Measurements from ENCODE around the gene NDUFS6.
A peak's percentile ranks its signal among the peaks of the same experiment; 100 is the strongest.
"Not testable (repeated sequence)": the region's sequence is repeated elsewhere in the genome, so short reads cannot be mapped to it uniquely, and the experiment has no call there.

NDUFS6 gene

GRCh38 chr5:1781726-1782384 is 19.4 kb upstream of the NDUFS6 start:
- DNase-seq (ENCODE audit: low read depth in 3 of 3, low spot score in 1 of 3): no peak

- DNase-seq (ENCODE audit: low read depth in 3 of 3, low spot score in 1 of 3): no peak
Measured at GRCh38 chr5:1782385-1783215, 18.6 kb upstream of the NDUFS6 start.

GRCh38 chr5:1783216-1783554 is 18.0 kb upstream of the NDUFS6 start:
- DNase-seq (ENCODE audit: low read depth in 3 of 3, low spot score in 1 of 3): no peak

- no peak for DNase-seq (ENCODE audit: low read depth in 3 of 3, low spot score in 1 of 3)
Measured at GRCh38 chr5:1784197-1785050, 16.8 kb upstream of the NDUFS6 start.

- DNase-seq (ENCODE audit: low read depth in 3 of 3, low spot score in 1 of 3): no peak
Measured at GRCh38 chr5:1785062-1785461, 16.1 kb upstream of the NDUFS6 start.

GRCh38 chr5:1785984-1786383 is 15.2 kb upstream of the NDUFS6 start:
- no peak for DNase-seq (ENCODE audit: low read depth in 3 of 3, low spot score in 1 of 3)

GRCh38 chr5:1786621-1787471 is 14.4 kb upstream of the NDUFS6 start:
- no peak for DNase-seq (ENCODE audit: low read depth in 3 of 3, low spot score in 1 of 3)

GRCh38 chr5:1787472-1788047 is 13.6 kb upstream of the NDUFS6 start:
- no peak for DNase-seq (ENCODE audit: low read depth in 3 of 3, low spot score in 1 of 3)

GRCh38 chr5:1788200-1788599 is 13.0 kb upstream of the NDUFS6 start:
- DNase-seq (ENCODE audit: low read depth in 3 of 3, low spot score in 1 of 3): no peak

- no peak for DNase-seq (ENCODE audit: low read depth in 3 of 3, low spot score in 1 of 3)
Measured at GRCh38 chr5:1788828-1789227, 12.4 kb upstream of the NDUFS6 start.

- DNase-seq (ENCODE audit: low read depth in 3 of 3, low spot score in 1 of 3): not testable (repeated sequence)
Measured at GRCh38 chr5:1789438-1789833, 11.8 kb upstream of the NDUFS6 start.

- no peak for DNase-seq (ENCODE audit: low read depth in 3 of 3, low spot score in 1 of 3)
Measured at GRCh38 chr5:1789834-1790471, 11.3 kb upstream of the NDUFS6 start.

- no peak for DNase-seq (ENCODE audit: low read depth in 3 of 3, low spot score in 1 of 3)
Measured at GRCh38 chr5:1791176-1791575, 10.0 kb upstream of the NDUFS6 start.

- peak; percentile 43 to 56 (median 55) for DNase-seq (ENCODE audit: low read depth in 3 of 3, low spot score in 1 of 3)
Measured at GRCh38 chr5:1792842-1793266, 8.4 kb upstream of the NDUFS6 start.

GRCh38 chr5:1793301-1793740 is 7.9 kb upstream of the NDUFS6 start:
- DNase-seq (ENCODE audit: low read depth in 3 of 3, low spot score in 1 of 3): no peak

GRCh38 chr5:1793966-1794900 is 7.0 kb upstream of the NDUFS6 start:
- DNase-seq (ENCODE audit: low read depth in 3 of 3, low spot score in 1 of 3): no peak

- DNase-seq (ENCODE audit: low read depth in 3 of 3, low spot score in 1 of 3): no peak
Measured at GRCh38 chr5:1794901-1795290, 6.3 kb upstream of the NDUFS6 start.

- no peak for DNase-seq (ENCODE audit: low read depth in 3 of 3, low spot score in 1 of 3)
Measured at GRCh38 chr5:1795506-1795905, 5.7 kb upstream of the NDUFS6 start.

- DNase-seq (ENCODE audit: low read depth in 3 of 3, low spot score in 1 of 3): no peak
Measured at GRCh38 chr5:1795931-1796330, 5.3 kb upstream of the NDUFS6 start.
